ENCODE data around the gene ASB1.

GRCh38 chr2:238380785-238381184 is 45.9 kb upstream of the ASB1 start:
- no peak for TF ChIP-seq ZNF384 (IDR thresholded peaks at IDR 0.05)
- no peak for TF ChIP-seq ELF4 (IDR thresholded peaks at IDR 0.05)
- no peak for TF ChIP-seq SUZ12 (IDR thresholded peaks at IDR 0.05)
- TF ChIP-seq LEF1 (IDR thresholded peaks at IDR 0.05; ENCODE audit: borderline replicate concordance): no peak
- TF ChIP-seq FOXM1 (IDR thresholded peaks at IDR 0.05; ENCODE audit: borderline replicate concordance): no peak
- TF ChIP-seq TARDBP (IDR thresholded peaks at IDR 0.05): no peak
- TF ChIP-seq FOXK2 (IDR thresholded peaks at IDR 0.05): no peak
- no peak for TF ChIP-seq HDGF (IDR thresholded peaks at IDR 0.05; ENCODE audit: borderline replicate concordance)
- no peak for TF ChIP-seq NFRKB (IDR thresholded peaks at IDR 0.05)
- TF ChIP-seq SP1 (IDR thresholded peaks at IDR 0.05): no peak
